HEK293 (cell line): Measurements from ENCODE around the gene PIK3C2G.

Source experiments
- CTCF ChIP-seq: fragments of 450-650 bp; formaldehyde crosslinking; IDR thresholded peaks from 2 replicates; pipeline ENCODE4 v1.5.1; 2016; ENCODE audit warnings: missing biosample characterization, missing genetic modification characterization
- HOXC10 ChIP-seq: sonication (generic); formaldehyde crosslinking; IDR thresholded peaks from 2 replicates; pipeline ENCODE4 v1.8.1; 2023; ENCODE audit warnings: mild to moderate bottlenecking, missing genetic modification reagents
- TCF7L2 ChIP-seq: IDR thresholded peaks from 2 replicates; pipeline ENCODE4 v1.6.1; 2011; ENCODE audit warnings: low read depth, mild to moderate bottlenecking, inconsistent platforms, low read length, moderate library complexity, borderline replicate concordance
- TRIM28 ChIP-seq: IDR thresholded peaks from 2 replicates; pipeline ENCODE4 v1.6.1; 2011; ENCODE audit warnings: low read length, control low read depth, borderline replicate concordance
- ZBTB20 ChIP-seq: fragments of 450-650 bp; formaldehyde crosslinking; IDR thresholded peaks from 2 replicates; pipeline ENCODE4 v1.5.1; 2016; ENCODE audit warnings: missing biosample characterization, missing genetic modification characterization
- ZNF350 ChIP-seq: fragments of 450-650 bp; formaldehyde crosslinking; IDR thresholded peaks from 2 replicates; pipeline ENCODE4 v1.5.0; 2017; ENCODE audit warnings: missing biosample characterization, mild to moderate bottlenecking, missing genetic modification characterization
- ZNF585B ChIP-seq: fragments of 450-650 bp; formaldehyde crosslinking; IDR thresholded peaks from 2 replicates; pipeline ENCODE4 v1.5.1; 2016; ENCODE audit warnings: missing biosample characterization, missing genetic modification characterization
- ZSCAN23 ChIP-seq: fragments of 450-650 bp; formaldehyde crosslinking; IDR thresholded peaks from 2 replicates; pipeline ENCODE4 v1.5.1; 2016; ENCODE audit warnings: missing biosample characterization, missing genetic modification characterization

GRCh38 chr12:18382236-18382885 lies 121.0 kb downstream of the PIK3C2G start:
- TF ChIP-seq ZNF350 (tag by site-specific recombination) (no peak), TCF7L2 (no peak), CTCF (tag by site-specific recombination) (no peak), ZBTB20 (tag by site-specific recombination) (no peak), ZNF585B (tag by site-specific recombination) (no peak), ZSCAN23 (tag by site-specific recombination) (no peak), HOXC10 (no peak), TRIM28 (no peak)
